Measurements from ENCODE around the gene APOLD1. TPM values are rescaled to one million over a fixed set of nuclear protein-coding genes. Genes with fewer than 3 reads are reported as not detected.
A peak's percentile ranks its signal among the peaks of the same experiment; 100 is the strongest.

APOLD1 gene
- total RNA-seq, 1 donor from 2014 or later, result 0.70 TPM

GRCh38 chr12:12839873-12840579, 54.6 kb downstream of the APOLD1 start:
- H3K27me3 ChIP-seq (ENCODE audit: insufficient read depth, low read length), result no peaks in the 10 kb centered on the region
- FAIRE-seq (peak; percentile 85), DNase-seq (ENCODE audit: low read depth) (peak; percentile 79)
- peak overlapping the region; percentile 44 for H3K4me2 ChIP-seq (ENCODE audit: low read length)
- no peak overlapping the region for H2AFZ ChIP-seq (ENCODE audit: low read depth, low read length)
- Mint-ChIP-seq H3K27me3 (ENCODE audit: low read depth, unreplicated experiment) (no peaks in the 10 kb centered on the region), H3K4me3 (ENCODE audit: unreplicated experiment) (no peak overlapping the region), H3K9me3 (ENCODE audit: unreplicated experiment) (no peaks in the 10 kb centered on the region), H3K27ac (ENCODE audit: unreplicated experiment) (no peak overlapping the region), H3K36me3 (ENCODE audit: low read depth, unreplicated experiment) (peaks cover 12% of the 10 kb centered on the region), H3K4me1 (ENCODE audit: low read depth, unreplicated experiment) (peaks cover 19% of the 10 kb centered on the region)
- no peaks in the 10 kb centered on the region for H3K79me2 ChIP-seq (ENCODE audit: insufficient read depth, low read length)
- H3K9me3 ChIP-seq (ENCODE audit: insufficient read depth, low read depth, low read length), result no peaks in the 10 kb centered on the region
- peak overlapping the region; percentile 72 for H3K27ac ChIP-seq (ENCODE audit: low read depth, low read length)
- H3K4me3 ChIP-seq (ENCODE audit: insufficient read depth, low read depth, low read length), result no peak overlapping the region
- TF ChIP-seq CTCF (IDR thresholded peaks at IDR 0.05; ENCODE audit: insufficient read depth, low read depth, low read length) (no peak), EZH2 (IDR thresholded peaks at IDR 0.05; ENCODE audit: insufficient read depth, low read length) (no peak)
- H3K4me1 ChIP-seq (ENCODE audit: insufficient read depth, low read length), result peaks cover 30% of the 10 kb centered on the region
- peak overlapping the region; percentile 35 for H3K9ac ChIP-seq (ENCODE audit: low read length)
- peaks cover 4% of the 10 kb centered on the region for H3K36me3 ChIP-seq (ENCODE audit: insufficient read depth, low read length)
- no peaks in the 10 kb centered on the region for H4K20me1 ChIP-seq (ENCODE audit: insufficient read depth, low read length)

- H3K4me1 Mint-ChIP-seq (ENCODE audit: low read depth, unreplicated experiment), result peaks cover 16% of the 10 kb centered on the region
- H3K36me3 Mint-ChIP-seq (ENCODE audit: low read depth, unreplicated experiment), result peaks cover 11% of the 10 kb centered on the region
- Histone ChIP-seq H4K20me1 (ENCODE audit: insufficient read depth, low read length) (no peaks in the 10 kb centered on the region), H3K4me3 (ENCODE audit: insufficient read depth, low read depth, low read length) (no peak overlapping the region), H3K9me3 (ENCODE audit: insufficient read depth, low read depth, low read length) (no peaks in the 10 kb centered on the region), H3K4me1 (ENCODE audit: insufficient read depth, low read length) (peaks cover 25% of the 10 kb centered on the region), H2AFZ (ENCODE audit: low read depth, low read length) (no peak overlapping the region), H3K27me3 (ENCODE audit: insufficient read depth, low read length) (no peaks in the 10 kb centered on the region), H3K36me3 (ENCODE audit: insufficient read depth, low read length) (peaks cover 3% of the 10 kb centered on the region), H3K9ac (ENCODE audit: low read length) (no peak overlapping the region), H3K27ac (ENCODE audit: low read depth, low read length) (no peak overlapping the region), H3K79me2 (ENCODE audit: insufficient read depth, low read length) (no peaks in the 10 kb centered on the region), H3K4me2 (ENCODE audit: low read length) (no peak overlapping the region)
- no peak for FAIRE-seq
- H3K27ac Mint-ChIP-seq (ENCODE audit: unreplicated experiment), result no peak overlapping the region
- no peak overlapping the region for H3K4me3 Mint-ChIP-seq (ENCODE audit: unreplicated experiment)
- no peak for DNase-seq (ENCODE audit: low read depth)
- H3K9me3 Mint-ChIP-seq (ENCODE audit: unreplicated experiment), result no peaks in the 10 kb centered on the region
- no peaks in the 10 kb centered on the region for H3K27me3 Mint-ChIP-seq (ENCODE audit: low read depth, unreplicated experiment)
- no peak for TF ChIP-seq EZH2 (IDR thresholded peaks at IDR 0.05; ENCODE audit: insufficient read depth, low read length)
- TF ChIP-seq CTCF (IDR thresholded peaks at IDR 0.05; ENCODE audit: insufficient read depth, low read depth, low read length), result no peak
These were observed 55.1 kb downstream of the APOLD1 start for GRCh38 chr12:12840580-12840899.

Small RNA genes lying within 50 kb of the gene (microRNA-seq; reads per million reads assigned to microRNA genes)
- not detected for gene MIR613

Other genes with a start within 250 kb of the APOLD1 start
- gene DUSP16, start 222.8 kb upstream of the APOLD1 start, total RNA-seq, result 21.4 and 24.2 TPM in 2 replicates
- 13.9 and 14.8 TPM in 2 replicates for gene CREBL2, start 173.8 kb upstream of the APOLD1 start, total RNA-seq
- 2.8 and 4.3 TPM in 2 replicates for gene GPR19, start 89.5 kb upstream of the APOLD1 start, total RNA-seq
- gene CDKN1B, start 68.3 kb upstream of the APOLD1 start, total RNA-seq, result 13.4 and 16.7 TPM in 2 replicates
- 54.6 and 62.1 TPM in 2 replicates for gene DDX47, start 27.7 kb downstream of the APOLD1 start, total RNA-seq
- gene GPRC5A, start 105.9 kb downstream of the APOLD1 start, total RNA-seq, result 4.2 and 12.5 TPM in 2 replicates
- not detected in 2 replicates for gene GPRC5D, start 166.5 kb downstream of the APOLD1 start, total RNA-seq
- gene HEBP1, start 214.6 kb downstream of the APOLD1 start, total RNA-seq, result 27.8 and 28.9 TPM in 2 replicates